AG09309 (cell line): Measurements from ENCODE around the gene WDR27.
A peak's percentile ranks its signal among the peaks of the same experiment; 100 is the strongest.
"Not testable (repeated sequence)": the region's sequence is repeated elsewhere in the genome, so short reads cannot be mapped to it uniquely, and the experiment has no call there.

Experiments used
- DNase-seq: peaks from one replicate; pipeline ENCODE4 v3.0.0-alpha.2; 2010; ENCODE audit warnings: low read depth
- H3K4me3 ChIP-seq: 2 replicates; pipeline ENCODE4 v1.5.1; 2011; ENCODE audit warnings: mild to moderate bottlenecking, low read depth, low read length, moderate library complexity; ENCODE audit not compliant: control insufficient read depth
- TF ChIP-seq, protein P1 (sequence below): IDR thresholded peaks from 2 replicates; pipeline ENCODE4 v1.5.1; 2011; ENCODE audit warnings: mild to moderate bottlenecking, low read depth, low read length, inconsistent platforms; ENCODE audit not compliant: insufficient read depth, control insufficient read depth; ENCODE audit errors: missing control alignments

The WDR27 gene

DNA sequence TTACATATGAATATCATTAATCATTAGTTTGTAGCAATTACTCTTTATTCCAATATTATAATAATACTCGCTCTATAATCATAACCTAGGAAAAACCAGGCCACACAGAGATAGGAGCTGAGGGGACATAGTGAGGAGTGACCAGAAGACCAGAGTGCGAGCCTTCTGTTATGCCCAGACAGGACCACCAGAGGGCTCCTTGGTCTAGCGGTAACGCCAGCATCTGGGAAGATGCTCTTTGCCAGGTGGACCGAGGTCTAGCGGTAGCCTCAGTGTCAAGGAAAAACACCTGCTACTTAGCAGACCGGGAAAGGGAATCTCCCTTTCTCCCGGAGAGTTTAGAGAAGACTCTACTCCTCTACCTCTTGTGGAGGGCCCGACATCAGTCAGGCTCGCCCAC is 4.7 kb downstream of the WDR27 start:
- not testable (repeated sequence) for H3K4me3 ChIP-seq, DNase-seq
- TF ChIP-seq, protein P1, sequence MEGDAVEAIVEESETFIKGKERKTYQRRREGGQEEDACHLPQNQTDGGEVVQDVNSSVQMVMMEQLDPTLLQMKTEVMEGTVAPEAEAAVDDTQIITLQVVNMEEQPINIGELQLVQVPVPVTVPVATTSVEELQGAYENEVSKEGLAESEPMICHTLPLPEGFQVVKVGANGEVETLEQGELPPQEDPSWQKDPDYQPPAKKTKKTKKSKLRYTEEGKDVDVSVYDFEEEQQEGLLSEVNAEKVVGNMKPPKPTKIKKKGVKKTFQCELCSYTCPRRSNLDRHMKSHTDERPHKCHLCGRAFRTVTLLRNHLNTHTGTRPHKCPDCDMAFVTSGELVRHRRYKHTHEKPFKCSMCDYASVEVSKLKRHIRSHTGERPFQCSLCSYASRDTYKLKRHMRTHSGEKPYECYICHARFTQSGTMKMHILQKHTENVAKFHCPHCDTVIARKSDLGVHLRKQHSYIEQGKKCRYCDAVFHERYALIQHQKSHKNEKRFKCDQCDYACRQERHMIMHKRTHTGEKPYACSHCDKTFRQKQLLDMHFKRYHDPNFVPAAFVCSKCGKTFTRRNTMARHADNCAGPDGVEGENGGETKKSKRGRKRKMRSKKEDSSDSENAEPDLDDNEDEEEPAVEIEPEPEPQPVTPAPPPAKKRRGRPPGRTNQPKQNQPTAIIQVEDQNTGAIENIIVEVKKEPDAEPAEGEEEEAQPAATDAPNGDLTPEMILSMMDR, result peak; percentile 36

- no peak overlapping the region for H3K4me3 ChIP-seq
- no peak for DNase-seq
- TF ChIP-seq, protein P1, result no peak
Observed at GRCh38 chr6:169695131-169695530, 6.7 kb downstream of the WDR27 start.

DNA sequence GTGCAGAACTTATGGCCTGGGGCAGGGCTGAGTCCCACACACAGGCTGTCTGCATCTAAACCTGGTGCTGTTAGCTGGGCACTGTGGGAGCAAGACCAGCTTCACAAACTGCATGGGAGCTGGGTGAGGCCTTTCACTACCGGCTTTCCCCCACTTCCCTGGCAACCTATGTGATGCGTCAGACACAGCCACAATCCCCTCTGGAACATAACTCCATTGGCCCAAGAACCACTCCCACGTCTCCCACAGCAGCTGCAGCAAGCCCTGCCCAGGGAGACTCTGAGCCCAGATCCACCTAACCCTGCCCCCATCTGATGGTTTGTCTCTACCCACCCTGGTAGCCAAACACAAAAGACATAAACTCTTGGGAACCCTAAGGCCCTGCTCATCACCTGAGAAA is 9.3 kb downstream of the WDR27 start:
- TF ChIP-seq, protein P1, result no peak
- DNase-seq, result no peak
- H3K4me3 ChIP-seq, result no peak overlapping the region

DNA sequence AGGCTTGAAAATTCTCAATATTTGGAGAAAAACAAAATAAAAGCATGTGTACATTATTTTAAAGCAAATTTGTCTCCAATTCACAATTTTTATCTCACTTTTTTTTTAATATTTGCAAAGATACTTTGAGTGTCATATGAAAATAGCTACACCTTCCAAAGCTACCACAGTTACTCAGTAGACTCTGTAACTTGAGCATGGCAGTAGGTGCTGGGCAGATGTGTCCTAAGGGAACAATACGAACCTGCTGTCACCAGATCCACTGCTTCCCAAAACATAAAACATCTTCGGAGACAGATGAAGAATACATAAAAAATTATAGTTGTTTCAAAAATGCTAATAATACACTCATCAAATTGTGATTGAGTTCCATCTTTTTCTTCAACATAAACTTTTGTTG is 10.6 kb downstream of the WDR27 start:
- TF ChIP-seq, protein P1, result no peak
- H3K4me3 ChIP-seq, result no peak overlapping the region
- DNase-seq, result no peak

GRCh38 chr6:169689287-169689686 is 12.5 kb downstream of the WDR27 start:
- TF ChIP-seq, protein P1, result no peak
- no peak overlapping the region for H3K4me3 ChIP-seq
- peak; percentile 94 for DNase-seq

GRCh38 chr6:169685860-169686259 is 16.0 kb downstream of the WDR27 start:
- DNase-seq, result no peak
- H3K4me3 ChIP-seq, result no peak overlapping the region
- TF ChIP-seq, protein P1, result no peak

DNA sequence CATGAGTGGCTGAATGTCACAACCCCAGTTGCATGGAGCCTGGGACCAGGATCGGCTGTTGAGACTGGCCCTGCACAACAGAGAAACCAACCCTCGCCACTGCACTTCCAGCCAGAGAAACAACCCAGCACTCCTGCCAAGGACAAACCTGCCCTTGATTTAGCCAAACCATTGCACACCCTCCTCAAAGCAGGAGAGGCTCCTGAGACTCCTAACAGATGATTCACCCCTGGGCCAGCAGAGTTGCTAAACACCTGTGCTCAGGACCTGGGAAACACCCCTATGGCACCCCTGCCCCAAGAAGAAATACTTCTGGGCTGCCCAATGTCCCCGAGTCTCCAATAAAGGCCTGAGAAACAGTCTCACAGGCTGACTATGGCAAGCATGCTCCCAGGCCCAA is 17.8 kb downstream of the WDR27 start:
- H3K4me3 ChIP-seq, result no peak overlapping the region
- TF ChIP-seq, protein P1, result no peak
- DNase-seq, result no peak
